COLO668 (cell line): ENCODE data around the gene HDAC4.

Experiments used
- DNase-seq: peaks from one replicate; lab custom pipeline; 2025; ENCODE audit not compliant: unreplicated experiment; lab: John Stamatoyannopoulos, UW

HDAC4 gene

GRCh38 chr2:239271882-239272281 is 128.9 kb downstream of the HDAC4 start:
- DNase-seq: no peak

GRCh38 chr2:239271471-239271870 is 129.3 kb downstream of the HDAC4 start:
- no peak for DNase-seq

GRCh38 chr2:239269916-239270315 is 130.9 kb downstream of the HDAC4 start:
- DNase-seq: no peak

GRCh38 chr2:239269173-239269885 is 131.5 kb downstream of the HDAC4 start:
- peak; percentile 22 for DNase-seq

- DNase-seq: no peak
Measured at GRCh38 chr2:239268549-239268948, 132.3 kb downstream of the HDAC4 start.

- no peak for DNase-seq
Measured at GRCh38 chr2:239268082-239268481, 132.7 kb downstream of the HDAC4 start.

GRCh38 chr2:239267288-239267951 is 133.4 kb downstream of the HDAC4 start:
- DNase-seq: no peak

- no peak for DNase-seq
Measured at GRCh38 chr2:239266779-239267287, 134.0 kb downstream of the HDAC4 start.

- DNase-seq: no peak
Measured at GRCh38 chr2:239266434-239266766, 134.4 kb downstream of the HDAC4 start.

GRCh38 chr2:239265681-239266433 is 135.0 kb downstream of the HDAC4 start:
- no peak for DNase-seq

- no peak for DNase-seq
Measured at GRCh38 chr2:239264838-239265651, 135.8 kb downstream of the HDAC4 start.

GRCh38 chr2:239264492-239264837 is 136.4 kb downstream of the HDAC4 start:
- no peak for DNase-seq

- no peak for DNase-seq
Measured at GRCh38 chr2:239263669-239264491, 136.9 kb downstream of the HDAC4 start.

- DNase-seq: no peak
Measured at GRCh38 chr2:239263231-239263630, 137.6 kb downstream of the HDAC4 start.

GRCh38 chr2:239262484-239263230 is 138.2 kb downstream of the HDAC4 start:
- no peak for DNase-seq

- DNase-seq: no peak
Measured at GRCh38 chr2:239261796-239262483, 138.9 kb downstream of the HDAC4 start.

GRCh38 chr2:239261356-239261755 is 139.5 kb downstream of the HDAC4 start:
- DNase-seq: no peak

GRCh38 chr2:239260546-239261327 is 140.1 kb downstream of the HDAC4 start:
- DNase-seq: no peak
